Caco-2 (cell line): ENCODE results near the gene S100A6. TPM values are rescaled to one million over a fixed set of nuclear protein-coding genes. Genes with fewer than 3 reads are reported as not detected.
"Not testable (repeated sequence)": the region's sequence is repeated elsewhere in the genome, so short reads cannot be mapped to it uniquely, and the experiment has no call there.

Source experiments
- BruUV-seq: library from RNA; stranded (reverse); fragments of 400-500 nt; replicated peaks from 2 replicates; lab custom pipeline; 2021; lab: Mats Ljungman, UMichigan
- CTCF ChIA-PET: fragments of 300-600 bp; sonication (Branson Sonifier 250); formaldehyde crosslinking; loops from one replicate; lab custom pipeline; 2022; ENCODE audit warnings: antibody characterized with exemption; lab: Charles Lee
- POLR2A ChIA-PET: fragments of 300-600 bp; sonication (Branson Sonifier 250); formaldehyde crosslinking; loops from one replicate; lab custom pipeline; 2022; ENCODE audit warnings: antibody characterized with exemption; lab: Charles Lee
- DNase-seq, 2 experiments: peaks; one replicate each; pipeline versions ENCODE4 v3.0.0 to v3.0.0-alpha.2; 2020 to 2022
- H3K27me3 ChIP-seq: replicated peaks from 2 replicates; pipeline ENCODE4 v1.6.0; 2011; ENCODE audit warnings: low read length; ENCODE audit not compliant: control insufficient read depth, insufficient read depth
- H3K36me3 ChIP-seq: 2 replicates; pipeline ENCODE4 v1.5.1; 2011; ENCODE audit warnings: low read length; ENCODE audit not compliant: control insufficient read depth, insufficient read depth
- H3K4me1 ChIP-seq: fragments of 250-450 bp; sonication (Bioruptor Pico); 2 replicates; pipeline ENCODE4 v1.5.1; 2020; ENCODE audit warnings: mild to moderate bottlenecking
- H3K4me3 ChIP-seq: 2 replicates; pipeline ENCODE4 v1.5.1; 2011; ENCODE audit warnings: low read depth, mild to moderate bottlenecking, control low read depth, low read length
- H3K9me3 ChIP-seq: fragments of 250-450 bp; sonication (Bioruptor Pico); 2 replicates; pipeline ENCODE4 v1.5.1; 2020; ENCODE audit warnings: mild to moderate bottlenecking, moderate library complexity
- H3K27ac Mint-ChIP-seq: one replicate; pipeline ENCODE4 v1.8.0; 2022; ENCODE audit warnings: mixed read lengths; ENCODE audit not compliant: unreplicated experiment
- H3K27me3 Mint-ChIP-seq: one replicate; pipeline ENCODE4 v1.8.0; 2022; ENCODE audit warnings: mixed read lengths; ENCODE audit not compliant: insufficient read depth, unreplicated experiment
- H3K36me3 Mint-ChIP-seq: one replicate; pipeline ENCODE4 v1.8.0; 2022; ENCODE audit warnings: mild to moderate bottlenecking, mixed read lengths; ENCODE audit not compliant: insufficient read depth, unreplicated experiment
- H3K4me1 Mint-ChIP-seq: one replicate; pipeline ENCODE4 v1.8.0; 2022; ENCODE audit warnings: low read depth, mixed read lengths; ENCODE audit not compliant: unreplicated experiment
- H3K4me3 Mint-ChIP-seq: one replicate; pipeline ENCODE4 v1.8.0; 2022; ENCODE audit warnings: mild to moderate bottlenecking, moderate library complexity, mixed read lengths; ENCODE audit not compliant: unreplicated experiment
- H3K9me3 Mint-ChIP-seq: one replicate; pipeline ENCODE4 v1.8.0; 2022; ENCODE audit warnings: mixed read lengths; ENCODE audit not compliant: unreplicated experiment
- CTCF ChIP-seq, 2 experiments: fragments of 200-600 bp in 1 of 2; IDR thresholded peaks; 1 replicate in 1 of 2; 2 replicates in 1 of 2; pipeline versions ENCODE4 v1.5.1 to v1.8.0; 2011 to 2022; ENCODE audit warnings: antibody characterized with exemption in 1 of 2, control low read depth in 1 of 2, inconsistent platforms in 1 of 2, low read depth in 1 of 2, low read length in 1 of 2, mild to moderate bottlenecking in 1 of 2, moderate library complexity in 1 of 2; ENCODE audit not compliant: insufficient read depth in 1 of 2, severe bottlenecking in 1 of 2, unreplicated experiment in 1 of 2
- intact Hi-C: fragments of 100-400 bp; cut with micrococcal nuclease; formaldehyde crosslinking; loops from one replicate; pipeline ENCODE4 v1.10.0; 2022; ENCODE audit not compliant: unreplicated experiment
- total RNA-seq: library from RNA; stranded (reverse); gene quantifications from 2 replicates; pipeline ENCODE4 v1.2.3, GENCODE V29; 2022

S100A6 gene
- total RNA-seq, 1 experiment from 2014 or later: 432 TPM

GRCh38 chr1:153520818-153521476 is 14.8 kb downstream of the S100A6 start:
- peaks cover 5% of the 10 kb centered on the region; the same call in 1 of the 2 replicates for H3K9me3 ChIP-seq
- peak overlapping the region; percentile 8 for H3K4me3 Mint-ChIP-seq
- no peaks in the 10 kb centered on the region for H3K27me3 Mint-ChIP-seq
- TF ChIP-seq CTCF (IDR thresholded peaks at IDR 0.05; ENCODE audit: insufficient read depth in 1 of 2, low read depth in 1 of 2, low read length in 1 of 2, severe bottlenecking in 1 of 2, unreplicated experiment in 1 of 2): no peak
- TSS peak; percentile 71 for BruUV-seq
- H3K4me1 Mint-ChIP-seq: peaks cover 52% of the 10 kb centered on the region
- intact Hi-C loops: no loop called here
- no peak for DNase-seq
- H3K27me3 ChIP-seq: no peaks in the 10 kb centered on the region
- peak overlapping the region; percentile 86 for H3K27ac Mint-ChIP-seq
- POLR2A ChIA-PET: interaction anchor here (0.5 to 1.6 kb wide), 6 partner anchors 15 to 107 kb away, joined by 3 to 12 read pairs (median 4); partner anchors contain the start of genes S100A13 and S100A6
- CTCF ChIA-PET: interaction anchor here (0.6 to 1.7 kb wide), 10 partner anchors 10 to 106 kb away, joined by 3 to 7 read pairs (median 4); partner anchors contain the start of genes S100A13, S100A3 and S100A6
- H3K4me3 ChIP-seq: no peak overlapping the region
- no peaks in the 10 kb centered on the region for H3K36me3 ChIP-seq
- no peaks in the 10 kb centered on the region for H3K9me3 Mint-ChIP-seq
- peaks cover 65% of the 10 kb centered on the region for H3K4me1 ChIP-seq
- peaks cover 37% of the 10 kb centered on the region for H3K36me3 Mint-ChIP-seq

DNA sequence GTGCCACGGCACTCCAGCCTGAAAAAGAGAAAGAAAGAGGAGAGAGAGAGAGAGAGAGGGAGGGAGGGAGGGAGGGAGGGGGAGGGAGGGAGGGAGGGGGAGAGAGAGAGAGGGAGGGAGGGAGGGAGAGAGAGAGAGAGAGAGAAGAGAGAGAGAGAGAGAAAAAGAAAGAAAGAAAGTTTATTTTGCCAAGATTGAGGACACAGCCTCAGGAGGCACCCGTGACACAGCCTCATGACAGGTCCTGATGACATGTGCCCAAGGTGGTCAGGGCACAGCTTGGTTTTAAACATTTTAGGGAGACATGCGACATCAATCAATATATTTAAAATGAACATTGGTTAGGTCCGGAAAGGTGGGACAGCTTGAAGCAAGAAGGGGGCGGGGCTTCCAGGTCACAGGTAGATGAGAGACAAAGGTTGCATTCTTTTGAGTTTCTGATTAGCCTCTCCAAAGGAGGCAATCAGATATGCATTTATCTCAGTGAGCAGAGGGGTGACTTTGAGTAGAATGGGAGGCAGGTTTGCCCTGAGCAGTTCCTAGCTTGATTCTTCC is 15.6 kb downstream of the S100A6 start:
- H3K4me3 ChIP-seq, BruUV-seq, H3K9me3 Mint-ChIP-seq, H3K9me3 ChIP-seq, intact Hi-C loops, H3K27me3 ChIP-seq, H3K36me3 ChIP-seq, H3K27me3 Mint-ChIP-seq: not testable (repeated sequence)
- peaks cover 49% of the 10 kb centered on the region for H3K4me1 Mint-ChIP-seq
- H3K4me3 Mint-ChIP-seq: peak overlapping the region; percentile 8
- peaks cover 66% of the 10 kb centered on the region for H3K4me1 ChIP-seq
- H3K36me3 Mint-ChIP-seq: peaks cover 37% of the 10 kb centered on the region
- CTCF ChIA-PET: interaction anchor here (0.6 to 1.7 kb wide), 9 partner anchors 10 to 1674 kb away, joined by 3 to 7 read pairs (median 5); partner anchors contain the start of genes S100A13, S100A3 and S100A6
- peak; percentile 83 to 92 for DNase-seq
- POLR2A ChIA-PET: interaction anchor here (0.6 to 1.6 kb wide), 8 partner anchors 16 to 114 kb away, joined by 3 to 12 read pairs (median 4); partner anchors contain the start of genes S100A13, S100A14 and S100A6
- peak overlapping the region; percentile 86 for H3K27ac Mint-ChIP-seq

DNA sequence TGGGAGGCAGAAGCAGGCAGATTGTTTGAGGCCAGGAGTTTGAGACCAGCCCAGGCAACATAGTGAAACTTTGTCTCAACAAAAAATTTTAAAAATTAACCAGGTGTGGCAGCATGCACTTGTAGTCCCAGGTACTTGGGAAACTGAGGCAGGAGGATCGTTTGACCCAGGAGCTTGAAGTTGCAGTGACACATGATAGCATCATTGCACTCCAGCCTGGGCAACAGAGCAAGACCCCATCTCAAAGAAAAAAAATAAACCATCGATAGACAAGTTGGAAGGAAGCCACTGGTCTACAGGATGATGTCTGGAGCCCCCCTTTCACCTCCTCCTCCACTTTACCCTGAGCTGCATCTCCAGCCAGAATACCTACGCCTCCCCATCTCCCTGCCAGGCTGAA is 16.5 kb downstream of the S100A6 start:
- no TSS peak for BruUV-seq
- peaks cover 70% of the 10 kb centered on the region for H3K4me1 ChIP-seq
- CTCF ChIA-PET: no interaction called here
- Mint-ChIP-seq H3K27me3 (no peaks in the 10 kb centered on the region), H3K27ac (peak overlapping the region; percentile 86), H3K36me3 (peaks cover 37% of the 10 kb centered on the region), H3K9me3 (no peaks in the 10 kb centered on the region), H3K4me1 (peaks cover 44% of the 10 kb centered on the region), H3K4me3 (no peak overlapping the region)
- H3K9me3 ChIP-seq: peaks cover 5% of the 10 kb centered on the region; the same call in 1 of the 2 replicates
- H3K4me3 ChIP-seq: no peak overlapping the region
- TF ChIP-seq CTCF (IDR thresholded peaks at IDR 0.05; ENCODE audit: insufficient read depth in 1 of 2, low read depth in 1 of 2, low read length in 1 of 2, severe bottlenecking in 1 of 2, unreplicated experiment in 1 of 2): no peak
- POLR2A ChIA-PET: no interaction called here
- no peaks in the 10 kb centered on the region for H3K36me3 ChIP-seq
- H3K27me3 ChIP-seq: no peaks in the 10 kb centered on the region
- intact Hi-C loops: loop anchor here (2.0 to 10.0 kb wide), 2 partner anchors 152 to 256 kb away; partner anchors contain the start of genes ILF2 and SLC27A3
- DNase-seq: no peak
